A549 (cell line): Measurements from ENCODE around the gene RNF145. TPM values are rescaled to one million over a fixed set of nuclear protein-coding genes. Genes with fewer than 3 reads are reported as not detected.

Experiments used
- ATAC-seq, 2 experiments: fragments of 200-7000 bp in 1 of 2; fragments of >200 bp in 1 of 2; cut with Nextera tagmentation in 1 of 2; cut with Tn5 transposase in 1 of 2; 3 replicates each; pipeline versions ENCODE4 v1.8.0 to v1.9.1; 2018 to 2020; ENCODE audit warnings: mild to moderate bottlenecking in 1 of 2, moderate library complexity in 1 of 2
- CTCF ChIA-PET: fragments of 300-600 bp; sonication (Branson Sonifier 250); formaldehyde crosslinking; extraction: SDS; loops from one replicate; lab custom pipeline; 2021; ENCODE audit warnings: antibody characterized with exemption, inconsistent platforms; lab: Yijun Ruan, JAX
- POLR2A ChIA-PET: fragments of 350-600 bp; formaldehyde crosslinking; extraction: SDS; loops from one replicate; lab custom pipeline; 2021; ENCODE audit warnings: antibody characterized with exemption, inconsistent platforms; lab: Yijun Ruan, JAX
- DNase-seq, 2 experiments: peaks; one replicate each; pipeline versions ENCODE4 v3.0.0 to v3.0.0-alpha.2; 2011 to 2016; ENCODE audit warnings: low read depth in 1 of 2, low spot score in 1 of 2
- FAIRE-seq: peaks from 2 replicates; lab custom pipeline; 2011; peaks lifted over from hg19 to GRCh38; lab: Jason Lieb, UNC
- H3K27ac ChIP-seq, 2 experiments: fragments of >200 bp; sonication (Bioruptor Twin); formaldehyde crosslinking; 3 replicates each; pipeline ENCODE4 v1.5.1; 2016 to 2017
- H3K4me1 ChIP-seq: fragments of >200 bp; sonication (Bioruptor Twin); formaldehyde crosslinking; 3 replicates; pipeline ENCODE4 v1.6.1; 2016
- H3K4me2 ChIP-seq: fragments of >200 bp; sonication (Bioruptor Twin); formaldehyde crosslinking; 3 replicates; pipeline ENCODE4 v1.6.1; 2016
- H3K4me3 ChIP-seq: fragments of >200 bp; sonication (Bioruptor Twin); formaldehyde crosslinking; 3 replicates; pipeline ENCODE4 v1.5.1; 2016
- H3K9me3 ChIP-seq: fragments of >200 bp; sonication (Bioruptor Twin); formaldehyde crosslinking; 3 replicates; pipeline ENCODE4 v1.6.1; 2016
- BCL3 ChIP-seq: fragments of >200 bp; sonication (Bioruptor Twin); formaldehyde crosslinking; IDR thresholded peaks from 3 replicates; pipeline ENCODE4 v1.6.1; 2016
- BHLHE40 ChIP-seq: IDR thresholded peaks from 2 replicates; pipeline ENCODE4 v1.6.1; 2012; ENCODE audit warnings: low read depth, low read length, inconsistent platforms
- CHD4 ChIP-seq: fragments of 200-600 bp; sonication (generic); IDR thresholded peaks from 2 replicates; pipeline ENCODE4 v1.6.1; 2016; ENCODE audit warnings: antibody characterized with exemption, mild to moderate bottlenecking, borderline replicate concordance
- E2F6 ChIP-seq: IDR thresholded peaks from 2 replicates; pipeline ENCODE4 v1.6.1; 2012; ENCODE audit warnings: low read depth, borderline replicate concordance
- EHF ChIP-seq: fragments of 250-450 bp; sonication (Bioruptor Pico); IDR thresholded peaks from 2 replicates; pipeline ENCODE4 v1.5.0; 2020; ENCODE audit warnings: mild to moderate bottlenecking
- GATA3 ChIP-seq: IDR thresholded peaks from 2 replicates; pipeline ENCODE4 v1.6.1; 2012; ENCODE audit warnings: borderline replicate concordance
- HES2 ChIP-seq: fragments of >200 bp; sonication (Bioruptor Twin); formaldehyde crosslinking; IDR thresholded peaks from 2 replicates; pipeline ENCODE4 v1.6.1; 2016
- KDM1A ChIP-seq: fragments of 200-600 bp; sonication (generic); IDR thresholded peaks from 2 replicates; pipeline ENCODE4 v1.6.1; 2016; ENCODE audit warnings: low read depth, mild to moderate bottlenecking
- KDM5A ChIP-seq: fragments of 200-600 bp; sonication (generic); IDR thresholded peaks from 2 replicates; pipeline ENCODE4 v1.6.1; 2016; ENCODE audit warnings: antibody characterized with exemption, mild to moderate bottlenecking
- MAZ ChIP-seq: fragments of 150-350 bp; IDR thresholded peaks from 2 replicates; pipeline ENCODE4 v1.6.1; 2014; ENCODE audit warnings: antibody characterized with exemption, low read depth, low read length, borderline replicate concordance
- RAD21 ChIP-seq, 2 experiments: fragments of >200 bp in 1 of 2; sonication (Bioruptor Twin) in 1 of 2; formaldehyde crosslinking in 1 of 2; IDR thresholded peaks in 1 of 2; conservative IDR thresholded peaks in 1 of 2; 2 replicates in 1 of 2; 3 replicates in 1 of 2; pipeline ENCODE4 v1.6.1; 2012 to 2018; ENCODE audit warnings: inconsistent platforms in 1 of 2
- RARB ChIP-seq: fragments of 250-450 bp; sonication (Bioruptor Pico); IDR thresholded peaks from 2 replicates; pipeline ENCODE4 v1.8.0; 2021; ENCODE audit warnings: mild to moderate bottlenecking, moderate library complexity
- SMC3 ChIP-seq: fragments of >200 bp; sonication (Bioruptor Twin); formaldehyde crosslinking; IDR thresholded peaks from 3 replicates; pipeline ENCODE4 v1.6.1; 2018; ENCODE audit warnings: inconsistent platforms
- TFCP2L1 ChIP-seq: fragments of 250-450 bp; sonication (Bioruptor Pico); IDR thresholded peaks from 2 replicates; pipeline ENCODE4 v1.5.0; 2021; ENCODE audit warnings: mild to moderate bottlenecking
- USF2 ChIP-seq: fragments of 450-650 bp; IDR thresholded peaks from 2 replicates; pipeline ENCODE4 v1.6.1; 2014; ENCODE audit warnings: antibody characterized with exemption
- ZFP36 ChIP-seq: fragments of 450-650 bp; IDR thresholded peaks from 2 replicates; pipeline ENCODE4 v1.6.1; 2014; ENCODE audit warnings: borderline replicate concordance; ENCODE audit not compliant: partially characterized antibody
- ZNF302 ChIP-seq: fragments of 250-450 bp; sonication (Bioruptor Pico); IDR thresholded peaks from 2 replicates; pipeline ENCODE4 v1.9.0; 2021; ENCODE audit warnings: inconsistent platforms, mild to moderate bottlenecking, moderate library complexity
- WGBS: methylation state at CpG from one replicate; pipeline ENCODE4 v1.1.6; 2017; ENCODE audit errors: missing lambda C conversion rate; 5-methylcytosine and 5-hydroxymethylcytosine counted together
- polyA plus RNA-seq, 4 experiments: library from polyadenylated mRNA; depleted of rRNA in 3 of 4; stranded (reverse); fragments of >200 nt; fragmentation: RNase III in 1 of 4; extraction: RNeasy Plus Mini Kit Qiagen cat#74134 plus additional on column Dnase treatment in 1 of 4; gene quantifications; 2 replicates in 3 of 4; 3 replicates in 1 of 4; pipeline ENCODE4 v1.2.3, GENCODE V29; 2011 to 2017

Gene RNF145
- polyA plus RNA-seq, 2 of the 4 experiments (the other 2 are of a cell fraction), result 122 to 146 TPM

GRCh38 chr5:159257629-159258283 lies 48.4 kb upstream of the RNF145 start:
- DNase-seq, result no peak
- WGBS, result 76% methylated on average over 6 of the region's 6 CpGs
- FAIRE-seq, result no peak

GRCh38 chr5:159257007-159257406 lies 47.7 kb upstream of the RNF145 start:
- H3K4me2 ChIP-seq, result no peak overlapping the region
- 0 out of 3 replicates have a peak, but pooled peaks cover 2% of the 10 kb centered on the region for H3K4me1 ChIP-seq
- POLR2A ChIA-PET, result no interaction called here
- CTCF ChIA-PET, result interaction anchor here (0.8 kb wide), 1 partner anchor 93 kb away, joined by 3 read pairs; no protein-coding TSS in a partner anchor
- no peak overlapping the region for H3K4me3 ChIP-seq
- FAIRE-seq (no peak), ATAC-seq (no peak), DNase-seq (no peak)
- no peak overlapping the region for H3K27ac ChIP-seq
- TF ChIP-seq KDM5A (no peak), HES2 (no peak), ZFP36 (no peak), EHF (no peak), RARB (CRISPR knock-in tag) (no peak), ZNF302 (CRISPR knock-in tag) (no peak), BCL3 (no peak), GATA3 (no peak)
- H3K9me3 ChIP-seq, result no peaks in the 10 kb centered on the region

More at GRCh38 chr5:159257629-159258283, 48.4 kb upstream of the RNF145 start:
- H3K9me3 ChIP-seq, result no peaks in the 10 kb centered on the region
- ChIA-PET POLR2A (no interaction called here), CTCF (interaction anchor here (1.3 kb wide), 1 partner anchor 8 kb away, joined by 3 read pairs; no protein-coding TSS in a partner anchor)
- 0 out of 3 replicates have a peak, but pooled peaks cover 3% of the 10 kb centered on the region for H3K4me1 ChIP-seq
- ATAC-seq, result no peak
- no peak overlapping the region for H3K27ac ChIP-seq
- H3K4me3 ChIP-seq, result no peak overlapping the region
- no peak overlapping the region for H3K4me2 ChIP-seq
- TF ChIP-seq EHF (no peak), CHD4 (no peak), KDM1A (no peak), KDM5A (no peak), ZFP36 (no peak), HES2 (no peak), GATA3 (no peak), SMC3 (no peak), E2F6 (no peak), RARB (CRISPR knock-in tag) (no peak), RAD21 (conservative IDR thresholded peaks at IDR 0.05 in 1 of 2, IDR thresholded peaks at IDR 0.05 in 1 of 2) (no peak), MAZ (no peak), TFCP2L1 (CRISPR knock-in tag) (no peak), USF2 (no peak)

GRCh38 chr5:159252195-159252594 lies 42.8 kb upstream of the RNF145 start:
- ATAC-seq (peak in 1 of 2 experiments; percentile 38; a peak in 1 of 6 replicates), DNase-seq (no peak), FAIRE-seq (no peak)
- Histone ChIP-seq H3K9me3 (no peaks in the 10 kb centered on the region), H3K4me2 (no peak overlapping the region), H3K27ac (no peak overlapping the region), H3K4me1 (0 out of 3 replicates have a peak, but pooled peaks cover 5% of the 10 kb centered on the region), H3K4me3 (no peak overlapping the region)
- ChIA-PET CTCF (interaction anchor here (0.7 to 1.5 kb wide), 6 partner anchors 12 to 95 kb away, joined by 3 read pairs; no protein-coding TSS in a partner anchor), POLR2A (no interaction called here)
- 92% methylated on average over 1 of the region's 1 CpG for WGBS
- peak; percentile 42 for TF ChIP-seq USF2
- TF ChIP-seq BHLHE40, result no peak
